ENCODE results near the gene CLDN20. TPM values are rescaled to one million over a fixed set of nuclear protein-coding genes. Genes with fewer than 3 reads are reported as not detected.
"Not testable (repeated sequence)": the region's sequence is repeated elsewhere in the genome, so short reads cannot be mapped to it uniquely, and the experiment has no call there.

The CLDN20 gene
- total RNA-seq, 1 donor from 2014 or later, result not detected

- DNase-seq (ENCODE audit: extremely low read depth, low read depth, low spot score), result not testable (repeated sequence)
Observed at GRCh38 chr6:155268088-155268867, 4.5 kb downstream of the CLDN20 start.

- DNase-seq (ENCODE audit: extremely low read depth, low read depth, low spot score), result no peak
Observed at GRCh38 chr6:155269765-155270164, 6.0 kb downstream of the CLDN20 start.

- no peak for DNase-seq (ENCODE audit: extremely low read depth, low read depth, low spot score)
Observed at GRCh38 chr6:155270561-155271091, 6.8 kb downstream of the CLDN20 start.

GRCh38 chr6:155271145-155271544 lies 7.3 kb downstream of the CLDN20 start:
- DNase-seq (ENCODE audit: extremely low read depth, low read depth, low spot score), result no peak

GRCh38 chr6:155272353-155273232 lies 8.8 kb downstream of the CLDN20 start:
- DNase-seq (ENCODE audit: extremely low read depth, low read depth, low spot score), result no peak

- DNase-seq (ENCODE audit: extremely low read depth, low read depth, low spot score), result peak; percentile 89
Observed at GRCh38 chr6:155273431-155273830, 9.6 kb downstream of the CLDN20 start.

GRCh38 chr6:155274106-155274505 lies 10.3 kb downstream of the CLDN20 start:
- no peak for DNase-seq (ENCODE audit: extremely low read depth, low read depth, low spot score)

GRCh38 chr6:155274533-155274932 lies 10.7 kb downstream of the CLDN20 start:
- no peak for DNase-seq (ENCODE audit: extremely low read depth, low read depth, low spot score)

- DNase-seq (ENCODE audit: extremely low read depth, low read depth, low spot score), result no peak
Observed at GRCh38 chr6:155275808-155276480, 12.1 kb downstream of the CLDN20 start.

GRCh38 chr6:155276638-155277037 lies 12.8 kb downstream of the CLDN20 start:
- DNase-seq (ENCODE audit: extremely low read depth, low read depth, low spot score), result no peak

GRCh38 chr6:155278319-155279049 lies 14.7 kb downstream of the CLDN20 start:
- no peak for DNase-seq (ENCODE audit: extremely low read depth, low read depth, low spot score)

- no peak for DNase-seq (ENCODE audit: extremely low read depth, low read depth, low spot score)
Observed at GRCh38 chr6:155284775-155285174, 21.0 kb downstream of the CLDN20 start.

- no peak for DNase-seq (ENCODE audit: extremely low read depth, low read depth, low spot score)
Observed at GRCh38 chr6:155287762-155288161, 23.9 kb downstream of the CLDN20 start.

GRCh38 chr6:155290491-155290890 lies 26.7 kb downstream of the CLDN20 start:
- DNase-seq (ENCODE audit: extremely low read depth, low read depth, low spot score), result no peak

GRCh38 chr6:155291291-155291690 lies 27.5 kb downstream of the CLDN20 start:
- DNase-seq (ENCODE audit: extremely low read depth, low read depth, low spot score), result no peak

- no peak for DNase-seq (ENCODE audit: extremely low read depth, low read depth, low spot score)
Observed at GRCh38 chr6:155292711-155293110, 28.9 kb downstream of the CLDN20 start.

GRCh38 chr6:155297669-155298068 lies 33.9 kb downstream of the CLDN20 start:
- no peak for DNase-seq (ENCODE audit: extremely low read depth, low read depth, low spot score)

GRCh38 chr6:155301867-155302266 lies 38.1 kb downstream of the CLDN20 start:
- DNase-seq (ENCODE audit: extremely low read depth, low read depth, low spot score), result no peak

GRCh38 chr6:155303361-155303870 lies 39.6 kb downstream of the CLDN20 start:
- DNase-seq (ENCODE audit: extremely low read depth, low read depth, low spot score), result no peak

- DNase-seq (ENCODE audit: extremely low read depth, low read depth, low spot score), result no peak
Observed at GRCh38 chr6:155306958-155307357, 43.1 kb downstream of the CLDN20 start.
